Measurements from ENCODE around the gene MPZL3.

DNA sequence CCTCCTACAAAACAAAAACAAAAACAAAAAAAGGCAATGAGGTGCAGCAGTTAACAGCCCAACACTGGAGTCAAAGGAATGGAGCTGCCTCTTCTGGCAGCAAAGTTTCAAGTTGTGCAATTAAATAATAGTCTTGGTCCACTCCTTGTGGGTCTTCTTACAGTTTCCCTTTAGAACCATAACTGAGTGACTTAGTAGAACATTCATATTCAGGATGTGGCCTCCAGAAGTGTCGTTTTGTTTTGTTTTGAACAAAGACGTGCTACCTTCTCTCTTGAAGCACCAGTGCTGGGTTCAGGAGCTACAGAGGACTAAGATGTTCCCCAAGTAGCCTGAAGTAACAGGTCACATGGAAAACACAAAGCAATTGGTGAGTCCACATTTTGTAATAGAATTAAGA lies 25.4 kb downstream of the MPZL3 start:
- TF ChIP-seq CTCF (conservative IDR thresholded peaks at IDR 0.05; ENCODE audit: low read depth in 2 of 2), result no peak
- TF ChIP-seq EZH2 (IDR thresholded peaks at IDR 0.05; ENCODE audit: low read depth, unreplicated experiment), result no peak
- no peak for TF ChIP-seq POLR2AphosphoS5 (IDR thresholded peaks at IDR 0.05; ENCODE audit: low read depth)
- TF ChIP-seq, protein P1, sequence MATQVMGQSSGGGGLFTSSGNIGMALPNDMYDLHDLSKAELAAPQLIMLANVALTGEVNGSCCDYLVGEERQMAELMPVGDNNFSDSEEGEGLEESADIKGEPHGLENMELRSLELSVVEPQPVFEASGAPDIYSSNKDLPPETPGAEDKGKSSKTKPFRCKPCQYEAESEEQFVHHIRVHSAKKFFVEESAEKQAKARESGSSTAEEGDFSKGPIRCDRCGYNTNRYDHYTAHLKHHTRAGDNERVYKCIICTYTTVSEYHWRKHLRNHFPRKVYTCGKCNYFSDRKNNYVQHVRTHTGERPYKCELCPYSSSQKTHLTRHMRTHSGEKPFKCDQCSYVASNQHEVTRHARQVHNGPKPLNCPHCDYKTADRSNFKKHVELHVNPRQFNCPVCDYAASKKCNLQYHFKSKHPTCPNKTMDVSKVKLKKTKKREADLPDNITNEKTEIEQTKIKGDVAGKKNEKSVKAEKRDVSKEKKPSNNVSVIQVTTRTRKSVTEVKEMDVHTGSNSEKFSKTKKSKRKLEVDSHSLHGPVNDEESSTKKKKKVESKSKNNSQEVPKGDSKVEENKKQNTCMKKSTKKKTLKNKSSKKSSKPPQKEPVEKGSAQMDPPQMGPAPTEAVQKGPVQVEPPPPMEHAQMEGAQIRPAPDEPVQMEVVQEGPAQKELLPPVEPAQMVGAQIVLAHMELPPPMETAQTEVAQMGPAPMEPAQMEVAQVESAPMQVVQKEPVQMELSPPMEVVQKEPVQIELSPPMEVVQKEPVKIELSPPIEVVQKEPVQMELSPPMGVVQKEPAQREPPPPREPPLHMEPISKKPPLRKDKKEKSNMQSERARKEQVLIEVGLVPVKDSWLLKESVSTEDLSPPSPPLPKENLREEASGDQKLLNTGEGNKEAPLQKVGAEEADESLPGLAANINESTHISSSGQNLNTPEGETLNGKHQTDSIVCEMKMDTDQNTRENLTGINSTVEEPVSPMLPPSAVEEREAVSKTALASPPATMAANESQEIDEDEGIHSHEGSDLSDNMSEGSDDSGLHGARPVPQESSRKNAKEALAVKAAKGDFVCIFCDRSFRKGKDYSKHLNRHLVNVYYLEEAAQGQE (IDR thresholded peaks at IDR 0.05; ENCODE audit: unreplicated experiment), result no peak
- TF ChIP-seq EZH2phosphoT487 (IDR thresholded peaks at IDR 0.05; ENCODE audit: unreplicated experiment), result no peak
- TF ChIP-seq ZNF331 (CRISPR knock-in tag; IDR thresholded peaks at IDR 0.05; ENCODE audit: low read depth), result no peak

All from GM23338 (cell line).